Naive B cell (primary cell): ENCODE data around the gene COPS8. TPM values are rescaled to one million over a fixed set of nuclear protein-coding genes. Genes with fewer than 3 reads are reported as not detected.

Source experiments
- ATAC-seq, 2 donors: fragments of 150-1000 bp; cut with Tn5 transposase; 2 replicates each; pipeline ENCODE4 v1.10.0; 2021; ENCODE audit warnings: low read depth in 2 of 2, mild to moderate bottlenecking in 2 of 2, moderate library complexity in 2 of 2
- DNase-seq: peaks from one replicate; pipeline ENCODE4 v3.0.0; 2022
- H3K27ac Mint-ChIP-seq, 6 donors: one replicate each; pipeline ENCODE4 v1.8.0; 2020 to 2022; ENCODE audit warnings: mild to moderate bottlenecking in 6 of 6, mixed read lengths in 6 of 6, moderate library complexity in 5 of 6, inconsistent platforms in 2 of 6
- H3K27me3 Mint-ChIP-seq, 3 donors: one replicate each; pipeline ENCODE4 v1.8.0; 2021 to 2022; ENCODE audit warnings: mixed read lengths in 3 of 3, mild to moderate bottlenecking in 1 of 3
- H3K36me3 Mint-ChIP-seq, 2 donors: one replicate each; pipeline ENCODE4 v1.8.0; 2020 to 2022; ENCODE audit warnings: mixed read lengths in 2 of 2, inconsistent platforms in 1 of 2, mild to moderate bottlenecking in 1 of 2
- H3K4me1 Mint-ChIP-seq, 3 donors: one replicate each; pipeline ENCODE4 v1.8.0; 2020 to 2022; ENCODE audit warnings: mixed read lengths in 3 of 3, inconsistent platforms in 1 of 3, mild to moderate bottlenecking in 1 of 3, moderate library complexity in 1 of 3
- H3K4me3 Mint-ChIP-seq, 8 donors: one replicate each; pipeline ENCODE4 v1.8.0; 2020 to 2022; ENCODE audit warnings: mild to moderate bottlenecking in 8 of 8, mixed read lengths in 8 of 8, moderate library complexity in 8 of 8, inconsistent platforms in 2 of 8
- H3K9me3 Mint-ChIP-seq, 7 donors: one replicate each; pipeline ENCODE4 v1.8.0; 2020 to 2022; ENCODE audit warnings: mixed read lengths in 7 of 7, mild to moderate bottlenecking in 5 of 7, inconsistent platforms in 2 of 7, moderate library complexity in 1 of 7
- polyA plus RNA-seq, 6 donors: library from polyadenylated mRNA; unstranded; fragments of 300-500 nt; fragmentation: Illumina TruSeq; gene quantifications; one replicate each; pipeline ENCODE4 v1.2.3, GENCODE V29; 2021; ENCODE audit warnings: low read depth in 6 of 6

The COPS8 gene
- polyA plus RNA-seq, result 10 to 100 TPM; 39.3 to 67.1 (median 54.6) TPM

DNA sequence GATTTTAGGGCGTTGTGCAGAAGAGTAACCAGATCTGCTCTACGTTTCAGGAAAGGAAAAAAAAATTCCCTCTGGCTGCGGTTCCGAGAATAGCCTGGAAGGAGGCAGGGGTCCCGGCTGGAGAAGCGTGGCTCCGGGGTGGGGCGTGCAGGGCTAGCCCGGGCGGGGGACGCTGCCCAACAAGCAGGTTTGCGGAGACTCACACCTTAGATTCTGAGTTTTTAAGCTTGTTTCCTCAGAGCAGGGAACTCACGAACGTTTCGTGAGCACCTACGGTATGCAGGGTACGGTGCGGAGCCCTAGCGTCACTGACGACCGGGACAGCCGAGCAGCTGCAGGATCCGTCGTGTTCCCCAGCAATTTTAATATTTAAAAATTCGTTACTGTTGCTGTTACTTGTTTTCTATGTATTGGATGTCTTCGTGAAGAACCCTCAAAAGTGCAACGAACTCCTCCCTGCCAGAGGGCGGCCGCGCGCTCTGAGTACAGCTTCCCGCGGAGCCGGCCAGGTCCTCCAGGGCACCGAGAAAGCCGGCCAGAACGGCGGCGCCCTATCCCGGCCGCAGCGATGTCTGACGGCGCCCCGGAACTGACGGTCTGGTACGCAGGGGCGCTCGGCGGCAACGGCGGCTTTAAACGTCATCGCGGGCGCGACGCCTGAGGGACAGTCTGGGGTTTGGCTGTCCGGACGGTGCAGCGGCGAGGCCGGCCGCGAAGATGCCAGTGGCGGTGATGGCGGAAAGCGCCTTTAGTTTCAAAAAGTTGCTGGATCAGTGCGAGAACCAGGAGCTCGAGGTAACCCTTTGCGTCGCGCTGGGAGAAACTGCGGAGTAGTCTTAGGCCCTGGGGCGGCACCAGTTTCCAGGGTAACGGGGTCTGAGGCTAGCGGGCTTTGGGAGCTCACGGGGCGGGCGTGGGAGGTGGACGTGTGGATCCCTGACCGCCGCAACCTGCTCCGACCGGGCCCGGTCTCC lies at the start of gene COPS8:
Gene COPS8, plus strand, starts transcription at position 642 of the 974 bp plus-strand sequence. Its CDS starts 76 bp downstream, at position 718.
- no peaks in the 10 kb centered on the region for H3K9me3 Mint-ChIP-seq
- peak; percentile 97 to 99 for ATAC-seq
- peak within 1 kb of the TSS; percentile 94 to 100 (median 99) for H3K4me3 Mint-ChIP-seq
- H3K36me3 Mint-ChIP-seq, result no peaks in the 10 kb centered on the region
- H3K27me3 Mint-ChIP-seq, result peaks cover 0 to 11% (median 6%) of the 10 kb centered on the region in 3 donors
- H3K4me1 Mint-ChIP-seq, result peaks cover 17 to 35% (median 18%) of the 10 kb centered on the region in 3 donors
- DNase-seq, result peak; percentile 89
- H3K27ac Mint-ChIP-seq, result peak within 1 kb of the TSS; percentile 97 to 99 (median 98)

DNA sequence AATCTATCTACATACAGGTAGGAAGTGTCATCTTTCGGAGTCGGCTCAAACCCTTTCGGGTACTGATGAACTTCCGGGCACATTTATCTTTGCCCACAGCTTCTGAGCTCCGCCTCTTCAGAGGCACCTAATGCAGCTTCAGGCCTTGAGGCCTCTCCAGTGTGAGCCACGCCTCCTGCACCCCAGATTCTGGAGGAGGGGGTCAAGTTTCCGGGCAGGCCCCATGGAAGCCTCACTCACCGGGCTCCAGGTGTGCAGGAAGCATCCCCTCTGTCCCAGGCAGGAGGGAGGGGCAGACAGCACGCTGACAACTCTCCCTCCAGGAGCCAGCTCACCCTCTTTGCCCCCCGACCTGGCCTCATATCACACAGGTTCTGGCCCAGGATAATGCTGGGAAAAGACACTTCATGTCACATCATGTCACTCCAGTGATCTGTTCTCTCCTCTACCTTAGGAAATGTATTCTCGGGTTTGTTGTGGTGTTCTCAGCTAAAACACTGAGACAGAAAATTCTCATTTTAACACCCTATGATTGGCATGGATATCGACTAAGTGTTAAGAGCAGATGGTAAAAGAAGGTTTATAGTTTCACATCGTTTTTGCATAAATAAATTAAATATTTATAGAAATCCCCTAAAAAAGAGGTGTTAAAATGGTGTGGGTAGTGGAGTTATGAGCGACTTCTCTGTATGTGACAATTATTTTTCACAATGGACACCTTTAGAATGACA lies 46.2 kb upstream of the COPS8 start:
- no peak overlapping the region for H3K27ac Mint-ChIP-seq
- H3K27me3 Mint-ChIP-seq, result peaks cover 8 to 18% (median 16%) of the 10 kb centered on the region in 3 donors
- H3K4me1 Mint-ChIP-seq, result no peaks in the 10 kb centered on the region
- no peaks in the 10 kb centered on the region for H3K9me3 Mint-ChIP-seq
- no peaks in the 10 kb centered on the region for H3K36me3 Mint-ChIP-seq
- no peak overlapping the region for H3K4me3 Mint-ChIP-seq
- DNase-seq (no peak), ATAC-seq (no peak)

DNA sequence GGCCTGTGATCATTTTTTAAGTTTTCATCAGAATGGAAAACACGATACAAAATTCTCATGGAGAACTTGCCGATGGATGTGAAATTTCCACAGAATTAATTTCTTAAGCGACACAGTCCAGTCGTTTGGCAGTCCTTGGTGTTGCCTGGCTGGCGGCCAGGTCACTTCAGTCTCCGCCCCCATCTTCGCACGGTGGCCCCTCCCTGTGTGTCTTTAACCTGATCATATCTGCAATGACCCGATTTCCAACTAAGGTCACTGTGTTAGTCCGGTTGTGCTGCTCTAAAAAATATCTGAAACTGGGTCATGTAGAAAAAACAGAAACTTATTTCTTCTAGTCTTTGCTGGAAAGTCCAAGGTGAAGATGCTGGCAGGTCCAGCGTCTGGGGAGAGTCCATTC lies 44.5 kb upstream of the COPS8 start:
- H3K4me3 Mint-ChIP-seq, result no peak overlapping the region
- no peaks in the 10 kb centered on the region for H3K9me3 Mint-ChIP-seq
- no peak overlapping the region for H3K27ac Mint-ChIP-seq
- no peaks in the 10 kb centered on the region for H3K4me1 Mint-ChIP-seq
- DNase-seq, result no peak
- H3K27me3 Mint-ChIP-seq, result peaks cover 16 to 19% (median 18%) of the 10 kb centered on the region in 3 donors
- no peak for ATAC-seq
- no peaks in the 10 kb centered on the region for H3K36me3 Mint-ChIP-seq

DNA sequence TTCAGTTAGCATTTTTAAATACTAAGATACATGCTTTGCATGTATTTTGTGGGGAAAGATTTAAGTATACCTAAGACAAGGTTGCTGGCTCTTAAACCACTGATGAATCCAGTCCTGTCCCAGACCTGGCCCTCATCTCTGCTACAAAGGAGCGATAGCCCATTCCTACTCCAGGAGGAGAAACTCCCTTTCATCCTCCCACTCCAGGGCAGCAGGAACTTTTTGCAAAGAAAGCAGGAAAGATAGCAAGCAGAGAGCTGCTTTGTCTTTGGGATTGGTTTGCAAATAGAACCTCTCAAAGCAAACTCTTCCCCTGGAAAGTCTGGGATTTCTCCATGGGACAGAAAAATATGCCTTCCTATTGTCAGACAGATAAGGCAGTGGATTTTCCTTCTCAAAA lies 43.6 kb upstream of the COPS8 start:
- Mint-ChIP-seq H3K27me3 (peaks cover 16 to 21% (median 19%) of the 10 kb centered on the region in 3 donors), H3K36me3 (no peaks in the 10 kb centered on the region), H3K4me1 (no peaks in the 10 kb centered on the region), H3K9me3 (peaks cover 0 to 3% (median under 1%) of the 10 kb centered on the region in 7 donors), H3K4me3 (no peak overlapping the region), H3K27ac (no peak overlapping the region)
- DNase-seq (no peak), ATAC-seq (no peak)

DNA sequence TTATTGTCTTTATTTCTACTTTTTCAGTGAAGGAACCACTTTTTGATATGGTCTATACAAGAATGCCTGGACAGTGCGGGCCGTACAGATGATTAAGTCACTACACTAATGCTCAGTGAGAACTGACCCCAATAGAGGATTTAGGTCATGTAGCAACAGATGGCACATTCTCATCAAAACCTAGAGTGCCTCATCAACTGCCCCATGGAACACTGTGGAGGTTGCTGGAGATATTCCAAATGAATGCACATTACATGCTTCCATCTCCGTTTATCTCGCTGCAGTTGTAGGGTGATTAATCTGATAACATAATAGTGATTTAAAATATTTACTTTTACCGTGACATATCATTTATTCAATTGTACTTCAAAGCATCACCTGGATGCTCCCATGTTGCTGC lies 41.8 kb upstream of the COPS8 start:
- no peak overlapping the region for H3K4me3 Mint-ChIP-seq
- H3K36me3 Mint-ChIP-seq, result peaks cover 0 to 15% of the 10 kb centered on the region in 2 donors
- H3K27me3 Mint-ChIP-seq, result peaks cover 16 to 24% (median 23%) of the 10 kb centered on the region in 3 donors
- H3K27ac Mint-ChIP-seq, result no peak overlapping the region
- no peaks in the 10 kb centered on the region for H3K4me1 Mint-ChIP-seq
- ATAC-seq, result no peak
- peaks cover 4 to 20% (median 13%) of the 10 kb centered on the region in 7 donors for H3K9me3 Mint-ChIP-seq
- no peak for DNase-seq

DNA sequence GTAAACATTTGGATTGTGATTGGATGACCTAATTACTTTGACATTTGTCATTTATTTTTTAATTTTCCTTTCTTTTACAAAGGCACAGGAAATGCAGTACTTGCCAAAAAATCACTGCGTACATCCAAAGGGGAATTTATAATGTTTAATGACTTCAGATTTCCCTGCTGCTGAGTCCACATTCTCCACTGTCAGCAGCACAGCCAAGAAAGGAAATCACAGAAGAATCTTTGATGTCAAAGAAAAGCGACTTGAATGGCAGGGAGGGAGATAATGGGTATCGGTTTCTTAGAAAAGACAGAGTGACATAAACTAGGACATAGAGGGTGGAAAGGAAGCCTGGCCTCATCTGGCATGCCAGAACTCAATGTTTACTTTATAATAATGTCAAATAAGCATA lies 41.4 kb upstream of the COPS8 start:
- Mint-ChIP-seq H3K4me3 (no peak overlapping the region), H3K9me3 (peaks cover 4 to 24% (median 17%) of the 10 kb centered on the region in 7 donors)
- no peak for ATAC-seq

DNA sequence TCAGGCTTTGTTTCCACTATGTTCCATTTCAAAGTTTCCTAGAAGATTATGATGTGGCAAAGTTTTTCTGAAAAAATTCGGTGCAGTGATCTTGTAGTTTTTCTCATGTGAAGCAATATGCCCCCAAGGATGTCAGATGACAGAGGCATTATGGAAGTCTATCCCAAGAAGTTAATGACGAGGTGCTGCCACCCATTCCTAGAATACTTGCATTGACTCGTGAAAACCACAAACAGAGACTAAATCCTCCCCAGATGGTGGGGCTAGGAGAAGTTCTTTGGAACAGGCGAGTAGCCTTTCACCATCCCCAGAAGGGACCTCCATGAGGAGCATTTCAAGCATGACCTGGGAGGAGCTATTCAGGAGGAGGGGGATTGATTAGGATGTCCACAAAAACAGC lies 40.2 kb upstream of the COPS8 start:
- DNase-seq, result no peak
- Mint-ChIP-seq H3K4me1 (no peaks in the 10 kb centered on the region), H3K27me3 (peaks cover 16 to 30% (median 29%) of the 10 kb centered on the region in 3 donors), H3K4me3 (no peak overlapping the region), H3K27ac (no peak overlapping the region), H3K36me3 (peaks cover 0 to 16% of the 10 kb centered on the region in 2 donors), H3K9me3 (peaks cover 4 to 33% (median 24%) of the 10 kb centered on the region in 7 donors)
- no peak for ATAC-seq

More for the DNA sequence above, 41.4 kb upstream of the COPS8 start:
- peaks cover 16 to 24% (median 23%) of the 10 kb centered on the region in 3 donors for H3K27me3 Mint-ChIP-seq
- no peaks in the 10 kb centered on the region for H3K4me1 Mint-ChIP-seq
- no peak for DNase-seq
- no peak overlapping the region for H3K27ac Mint-ChIP-seq
- H3K36me3 Mint-ChIP-seq, result peaks cover 0 to 16% of the 10 kb centered on the region in 2 donors

DNA sequence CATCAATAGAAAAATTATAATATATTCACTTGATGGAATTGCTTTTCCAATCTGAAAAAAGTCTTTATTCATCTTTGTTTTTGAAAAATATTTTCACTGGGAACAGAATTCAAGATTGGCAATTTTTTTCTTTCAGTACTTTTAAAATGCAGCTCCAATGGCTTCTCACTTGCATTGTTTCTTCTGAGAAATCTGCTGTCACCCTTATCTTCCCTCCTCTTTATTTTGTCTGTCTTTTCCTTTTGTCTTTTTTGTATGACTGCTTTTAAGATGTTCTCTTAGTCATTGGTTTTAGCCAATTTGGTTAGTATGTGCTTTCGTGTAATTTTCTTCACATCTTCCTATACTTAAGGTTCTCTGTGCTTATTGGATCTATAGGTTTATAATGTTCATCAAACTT lies 37.1 kb upstream of the COPS8 start:
- DNase-seq (no peak), ATAC-seq (no peak)
- Mint-ChIP-seq H3K27me3 (peaks cover 18 to 42% (median 26%) of the 10 kb centered on the region in 3 donors), H3K4me3 (no peak overlapping the region), H3K36me3 (peaks cover 0 to 16% of the 10 kb centered on the region in 2 donors), H3K9me3 (peaks cover 4 to 33% (median 24%) of the 10 kb centered on the region in 7 donors), H3K4me1 (no peaks in the 10 kb centered on the region), H3K27ac (no peak overlapping the region)

DNA sequence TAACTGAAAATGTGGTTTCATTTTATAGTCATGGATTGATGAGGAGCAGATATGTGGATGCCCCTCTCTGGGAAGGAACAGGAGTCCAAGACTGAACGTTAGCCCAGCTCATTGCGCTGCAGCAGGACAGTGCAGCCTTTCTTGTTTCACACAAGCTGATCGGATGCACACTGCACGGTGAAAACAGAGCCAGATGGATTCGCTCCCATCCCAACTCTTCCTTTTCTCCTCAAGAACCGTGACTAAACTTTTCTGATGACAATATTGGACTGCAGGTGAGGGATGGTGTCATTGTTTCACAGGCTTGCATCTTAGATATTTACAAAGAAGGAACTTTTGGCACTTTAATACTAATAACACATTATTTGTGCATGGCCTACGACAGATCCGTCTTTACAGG lies 33.8 kb upstream of the COPS8 start:
- H3K4me1 Mint-ChIP-seq, result no peaks in the 10 kb centered on the region
- peaks cover 18 to 39% (median 26%) of the 10 kb centered on the region in 3 donors for H3K27me3 Mint-ChIP-seq
- no peak overlapping the region for H3K27ac Mint-ChIP-seq
- peaks cover 0 to 16% of the 10 kb centered on the region in 2 donors for H3K36me3 Mint-ChIP-seq
- no peak overlapping the region for H3K4me3 Mint-ChIP-seq
- ATAC-seq (no peak), DNase-seq (no peak)
- peaks cover 4 to 32% (median 24%) of the 10 kb centered on the region in 7 donors for H3K9me3 Mint-ChIP-seq

DNA sequence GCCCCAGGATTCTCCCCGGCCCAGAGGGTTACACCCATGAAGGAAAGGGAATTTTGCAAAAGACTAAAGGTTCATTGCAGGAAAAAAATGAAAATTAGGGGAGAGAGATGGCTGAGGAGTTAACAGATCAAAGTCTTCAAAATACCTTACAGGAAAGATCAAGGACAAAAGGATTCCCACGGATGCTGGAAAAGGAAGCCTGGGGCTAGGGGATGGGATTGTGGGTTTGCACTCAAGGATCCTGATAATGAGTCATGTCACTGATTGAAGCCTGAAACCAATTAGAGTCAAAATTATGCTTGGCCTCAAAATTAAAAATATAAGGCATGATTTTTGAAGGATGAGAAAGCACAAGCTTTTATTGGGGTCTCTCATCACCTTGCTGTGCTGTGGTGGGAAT lies 32.6 kb upstream of the COPS8 start:
- peaks cover 0 to 5% (median 4%) of the 10 kb centered on the region in 3 donors for H3K4me1 Mint-ChIP-seq
- H3K27ac Mint-ChIP-seq, result no peak overlapping the region
- peaks cover 4 to 22% (median 16%) of the 10 kb centered on the region in 7 donors for H3K9me3 Mint-ChIP-seq
- peaks cover 0 to 10% of the 10 kb centered on the region in 2 donors for H3K36me3 Mint-ChIP-seq
- H3K4me3 Mint-ChIP-seq, result no peak overlapping the region
- H3K27me3 Mint-ChIP-seq, result peaks cover 18 to 42% (median 20%) of the 10 kb centered on the region in 3 donors
- DNase-seq (no peak), ATAC-seq (no peak)

DNA sequence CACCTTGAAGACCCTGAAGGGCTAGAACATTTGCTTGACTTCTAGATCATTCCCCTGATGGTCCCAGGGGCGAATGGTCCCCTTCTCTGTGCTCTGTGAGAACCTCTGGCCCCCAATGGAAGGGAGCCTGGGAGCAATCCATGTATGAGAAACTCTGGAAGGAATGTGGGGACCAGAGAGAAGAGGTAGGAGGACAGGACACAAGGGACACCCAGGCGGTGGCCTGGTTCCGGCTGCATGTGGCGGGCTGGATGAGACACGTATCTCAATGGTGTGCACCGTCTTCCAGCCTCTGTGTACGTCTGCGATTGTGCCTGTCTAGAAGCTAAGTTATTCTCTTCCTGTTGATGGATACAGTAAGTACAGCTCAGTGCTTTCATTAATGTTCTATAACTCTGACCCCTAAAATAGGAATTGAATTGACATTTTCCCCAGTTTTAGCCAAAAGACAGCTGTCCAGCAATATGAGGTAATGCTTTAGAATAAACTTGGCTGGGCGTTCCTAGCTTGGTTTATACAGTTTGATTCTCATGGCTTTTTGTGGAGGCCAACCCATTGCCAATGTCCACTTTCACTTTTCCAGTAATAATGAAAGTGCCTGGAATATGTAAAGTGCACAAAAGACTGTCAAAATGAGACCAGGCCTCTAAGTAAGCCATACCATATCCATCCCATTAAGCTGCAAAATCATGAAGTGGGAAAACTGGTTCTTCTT lies 30.1 kb upstream of the COPS8 start:
- H3K27me3 Mint-ChIP-seq, result peaks cover 16 to 38% (median 18%) of the 10 kb centered on the region in 3 donors
- ATAC-seq, result no peak
- peaks cover 0 to 4% (median 0%) of the 10 kb centered on the region in 7 donors for H3K9me3 Mint-ChIP-seq
- H3K4me3 Mint-ChIP-seq, result no peak overlapping the region
- no peaks in the 10 kb centered on the region for H3K36me3 Mint-ChIP-seq
- peaks cover 13 to 27% (median 18%) of the 10 kb centered on the region in 3 donors for H3K4me1 Mint-ChIP-seq
- no peak overlapping the region for H3K27ac Mint-ChIP-seq
- no peak for DNase-seq

DNA sequence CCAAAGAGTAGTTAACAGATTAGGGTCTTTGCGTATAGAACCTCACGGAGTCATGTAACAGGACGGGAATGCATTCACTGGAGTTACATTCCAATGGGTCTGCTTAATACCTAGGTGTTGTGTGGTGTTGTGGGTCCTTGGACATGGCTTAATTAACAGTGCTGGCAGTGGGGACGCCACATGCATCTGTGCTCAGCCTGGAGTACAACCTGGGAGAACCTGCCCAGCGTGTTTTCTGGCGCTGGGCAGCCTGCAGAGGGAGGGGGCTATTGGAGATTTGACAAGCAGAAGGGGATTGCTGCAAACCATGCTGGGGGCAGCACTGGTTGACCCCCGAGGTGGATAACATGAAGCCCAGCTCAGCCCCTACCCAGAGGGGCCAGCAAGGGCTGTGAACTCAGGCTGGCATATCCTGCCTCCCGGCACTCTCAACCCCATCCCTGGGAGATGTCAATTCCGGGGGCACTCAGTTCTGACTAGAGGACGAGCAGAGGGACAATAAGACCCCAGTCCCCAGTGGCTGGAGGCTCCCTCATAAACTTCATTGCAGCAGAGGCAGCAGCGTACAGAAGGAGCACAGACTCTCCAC lies 29.3 kb upstream of the COPS8 start:
- no peaks in the 10 kb centered on the region for H3K9me3 Mint-ChIP-seq
- DNase-seq, result no peak
- peak overlapping the region in 1 of 6 donors; percentile 11 for H3K27ac Mint-ChIP-seq
- no peak for ATAC-seq
- no peak overlapping the region for H3K4me3 Mint-ChIP-seq
- H3K36me3 Mint-ChIP-seq, result no peaks in the 10 kb centered on the region
- peaks cover 18 to 30% (median 21%) of the 10 kb centered on the region in 3 donors for H3K4me1 Mint-ChIP-seq
- H3K27me3 Mint-ChIP-seq, result peaks cover 18 to 32% (median 24%) of the 10 kb centered on the region in 3 donors
